ENCODE measurements around the gene CAPN2.

Gene CAPN2

GRCh38 chr1:223667484-223668182 lies 44.7 kb upstream of the CAPN2 start:
- H3K4me1 ChIP-seq (ENCODE audit: low read length): 0 out of 2 replicates have a peak, but pooled peaks cover 3% of the 10 kb centered on the region
- no peak overlapping the region for H3K9ac ChIP-seq (ENCODE audit: low read length)
- 0 out of 2 replicates have a peak, but pooled peaks cover under 1% of the 10 kb centered on the region for H3K9me3 ChIP-seq (ENCODE audit: insufficient read depth, low read length)
- no peaks in the 10 kb centered on the region for H4K20me1 ChIP-seq (ENCODE audit: insufficient read depth, low read length)
- TF ChIP-seq EZH2phosphoT487 (IDR thresholded peaks at IDR 0.05; ENCODE audit: low read depth): no peak
- TF ChIP-seq, protein P1, sequence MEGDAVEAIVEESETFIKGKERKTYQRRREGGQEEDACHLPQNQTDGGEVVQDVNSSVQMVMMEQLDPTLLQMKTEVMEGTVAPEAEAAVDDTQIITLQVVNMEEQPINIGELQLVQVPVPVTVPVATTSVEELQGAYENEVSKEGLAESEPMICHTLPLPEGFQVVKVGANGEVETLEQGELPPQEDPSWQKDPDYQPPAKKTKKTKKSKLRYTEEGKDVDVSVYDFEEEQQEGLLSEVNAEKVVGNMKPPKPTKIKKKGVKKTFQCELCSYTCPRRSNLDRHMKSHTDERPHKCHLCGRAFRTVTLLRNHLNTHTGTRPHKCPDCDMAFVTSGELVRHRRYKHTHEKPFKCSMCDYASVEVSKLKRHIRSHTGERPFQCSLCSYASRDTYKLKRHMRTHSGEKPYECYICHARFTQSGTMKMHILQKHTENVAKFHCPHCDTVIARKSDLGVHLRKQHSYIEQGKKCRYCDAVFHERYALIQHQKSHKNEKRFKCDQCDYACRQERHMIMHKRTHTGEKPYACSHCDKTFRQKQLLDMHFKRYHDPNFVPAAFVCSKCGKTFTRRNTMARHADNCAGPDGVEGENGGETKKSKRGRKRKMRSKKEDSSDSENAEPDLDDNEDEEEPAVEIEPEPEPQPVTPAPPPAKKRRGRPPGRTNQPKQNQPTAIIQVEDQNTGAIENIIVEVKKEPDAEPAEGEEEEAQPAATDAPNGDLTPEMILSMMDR (IDR thresholded peaks at IDR 0.05; ENCODE audit: low read depth, low read length): no peak
- H2AFZ ChIP-seq (ENCODE audit: low read depth, low read length): no peak overlapping the region
- H3K79me2 ChIP-seq (ENCODE audit: low read length): no peaks in the 10 kb centered on the region
- H3K27me3 ChIP-seq (ENCODE audit: low read depth, low read length): peaks cover 33% of the 10 kb centered on the region
- no peak overlapping the region for H3K27ac ChIP-seq (ENCODE audit: low read length)
- H3K4me2 ChIP-seq (ENCODE audit: low read length): no peak overlapping the region
- no peaks in the 10 kb centered on the region for H3K36me3 ChIP-seq (replicated peaks; ENCODE audit: low read depth, low read length)
- no peak overlapping the region for H3K4me3 ChIP-seq (ENCODE audit: low read length)

- H3K27me3 ChIP-seq (ENCODE audit: low read depth, low read length): peaks cover 17% of the 10 kb centered on the region
- H3K4me2 ChIP-seq (ENCODE audit: low read length): no peak overlapping the region
- no peak overlapping the region for H3K9ac ChIP-seq (ENCODE audit: low read length)
- no peak overlapping the region for H3K4me3 ChIP-seq (ENCODE audit: low read length)
- no peaks in the 10 kb centered on the region for H3K79me2 ChIP-seq (ENCODE audit: low read length)
- H3K36me3 ChIP-seq (replicated peaks; ENCODE audit: low read depth, low read length): no peaks in the 10 kb centered on the region
- H3K9me3 ChIP-seq (ENCODE audit: insufficient read depth, low read length): peaks cover 4% of the 10 kb centered on the region
- no peak overlapping the region for H3K27ac ChIP-seq (ENCODE audit: low read length)
- H2AFZ ChIP-seq (ENCODE audit: low read depth, low read length): no peak overlapping the region
- H3K4me1 ChIP-seq (ENCODE audit: low read length): no peaks in the 10 kb centered on the region
- TF ChIP-seq EZH2phosphoT487 (IDR thresholded peaks at IDR 0.05; ENCODE audit: low read depth): no peak
- TF ChIP-seq, protein P1 (IDR thresholded peaks at IDR 0.05; ENCODE audit: low read depth, low read length): no peak
- no peaks in the 10 kb centered on the region for H4K20me1 ChIP-seq (ENCODE audit: insufficient read depth, low read length)
Measured at GRCh38 chr1:223669003-223669795, 43.1 kb upstream of the CAPN2 start.

- Histone ChIP-seq H3K79me2 (ENCODE audit: low read length) (no peaks in the 10 kb centered on the region), H3K27ac (ENCODE audit: low read length) (no peak overlapping the region), H2AFZ (ENCODE audit: low read depth, low read length) (no peak overlapping the region), H3K36me3 (replicated peaks; ENCODE audit: low read depth, low read length) (no peaks in the 10 kb centered on the region), H3K4me1 (ENCODE audit: low read length) (no peaks in the 10 kb centered on the region), H3K9me3 (ENCODE audit: insufficient read depth, low read length) (peaks cover 6% of the 10 kb centered on the region), H3K4me3 (ENCODE audit: low read length) (no peak overlapping the region), H4K20me1 (ENCODE audit: insufficient read depth, low read length) (no peaks in the 10 kb centered on the region), H3K9ac (ENCODE audit: low read length) (no peak overlapping the region), H3K27me3 (ENCODE audit: low read depth, low read length) (peaks cover 13% of the 10 kb centered on the region), H3K4me2 (ENCODE audit: low read length) (no peak overlapping the region)
- TF ChIP-seq, protein P1 (IDR thresholded peaks at IDR 0.05; ENCODE audit: low read depth, low read length): peak; percentile 52
- TF ChIP-seq EZH2phosphoT487 (IDR thresholded peaks at IDR 0.05; ENCODE audit: low read depth): no peak
Measured at GRCh38 chr1:223670458-223671159, 41.7 kb upstream of the CAPN2 start.
